Vagina (tissue), 2 donors: ENCODE measurements around the gene TMEM212.

Experiments
- CTCF ChIP-seq, 3 experiments: fragments of 450-650 bp in 2 of 3; fragments of 200-600 bp in 1 of 3; sonication (generic) in 1 of 3; IDR thresholded peaks; one replicate each; pipeline ENCODE4 v1.5.1; 2017 to 2019; ENCODE audit warnings: antibody characterized with exemption in 3 of 3, mild to moderate bottlenecking in 2 of 3, moderate library complexity in 2 of 3
- POLR2A ChIP-seq, 2 donors: fragments of 450-650 bp; IDR thresholded peaks; one replicate each; pipeline ENCODE4 v1.6.1; 2017; ENCODE audit warnings: antibody characterized with exemption in 2 of 2, mild to moderate bottlenecking in 2 of 2, moderate library complexity in 2 of 2
- POLR2AphosphoS5 ChIP-seq, 2 donors: sonication (generic); formaldehyde crosslinking; IDR thresholded peaks; one replicate each; pipeline ENCODE4 v1.9.0; 2017; ENCODE audit warnings: antibody characterized with exemption in 2 of 2, mild to moderate bottlenecking in 2 of 2, low read depth in 1 of 2; ENCODE audit not compliant: insufficient read depth in 1 of 2

GRCh38 chr3:171876680-171877147 lies 33.6 kb downstream of the TMEM212 start:
- TF ChIP-seq CTCF (IDR thresholded peaks at IDR 0.05) (peak in 1 of 3 experiments; percentile 2), POLR2A (IDR thresholded peaks at IDR 0.05) (no peak), POLR2AphosphoS5 (IDR thresholded peaks at IDR 0.05; ENCODE audit: insufficient read depth in 1 of 2, low read depth in 1 of 2) (peak; percentile 22 to 77)
